Measurements from ENCODE around the gene HAPLN3.
A peak's percentile ranks its signal among the peaks of the same experiment; 100 is the strongest.
"Not testable (repeated sequence)": the region's sequence is repeated elsewhere in the genome, so short reads cannot be mapped to it uniquely, and the experiment has no call there.

Gene HAPLN3

GRCh38 chr15:88894819-88895767 is at the start of gene HAPLN3:
Gene HAPLN3, minus strand, starts transcription at chr15:88895544. Its CDS starts 8,246 bp downstream, at chr15:88887298.
- peak; percentile 57 for DNase-seq

GRCh38 chr15:88940110-88940675 is 44.8 kb upstream of the HAPLN3 start:
- no peak for DNase-seq

- DNase-seq = no peak
Measured at GRCh38 chr15:88939486-88939806, 44.1 kb upstream of the HAPLN3 start.

GRCh38 chr15:88938802-88939485 is 43.6 kb upstream of the HAPLN3 start:
- no peak for DNase-seq

GRCh38 chr15:88934449-88934848 is 39.1 kb upstream of the HAPLN3 start:
- DNase-seq = not testable (repeated sequence)

- DNase-seq = no peak
Measured at GRCh38 chr15:88932875-88933330, 37.6 kb upstream of the HAPLN3 start.

- DNase-seq = no peak
Measured at GRCh38 chr15:88932271-88932874, 37.0 kb upstream of the HAPLN3 start.

- DNase-seq = no peak
Measured at GRCh38 chr15:88930579-88930978, 35.2 kb upstream of the HAPLN3 start.

GRCh38 chr15:88929358-88930098 is 34.2 kb upstream of the HAPLN3 start:
- DNase-seq = not testable (repeated sequence)

GRCh38 chr15:88928192-88928591 is 32.8 kb upstream of the HAPLN3 start:
- DNase-seq = not testable (repeated sequence)

- DNase-seq = not testable (repeated sequence)
Measured at GRCh38 chr15:88925648-88926047, 30.3 kb upstream of the HAPLN3 start.

- not testable (repeated sequence) for DNase-seq
Measured at GRCh38 chr15:88920892-88921435, 25.6 kb upstream of the HAPLN3 start.

GRCh38 chr15:88920186-88920891 is 25.0 kb upstream of the HAPLN3 start:
- DNase-seq = no peak

GRCh38 chr15:88918738-88919137 is 23.4 kb upstream of the HAPLN3 start:
- no peak for DNase-seq

GRCh38 chr15:88917760-88918159 is 22.4 kb upstream of the HAPLN3 start:
- no peak for DNase-seq

GRCh38 chr15:88915354-88915753 is 20.0 kb upstream of the HAPLN3 start:
- no peak for DNase-seq

- no peak for DNase-seq
Measured at GRCh38 chr15:88913850-88914169, 18.5 kb upstream of the HAPLN3 start.

GRCh38 chr15:88913017-88913849 is 17.9 kb upstream of the HAPLN3 start, which contains the start of gene MFGE8:
Gene MFGE8, minus strand, starts transcription at chr15:88913379. Its CDS starts 60 bp downstream, at chr15:88913319.
- DNase-seq = peak; percentile 86

GRCh38 chr15:88912500-88912921 is 17.2 kb upstream of the HAPLN3 start:
- DNase-seq = no peak

- no peak for DNase-seq
Measured at GRCh38 chr15:88911766-88912118, 16.4 kb upstream of the HAPLN3 start.
